Measurements from ENCODE around the gene FUZ. TPM values are rescaled to one million over a fixed set of nuclear protein-coding genes. Genes with fewer than 3 reads are reported as not detected.

The FUZ gene
- total RNA-seq: 21.5 and 30.1 TPM in 2 replicates

DNA sequence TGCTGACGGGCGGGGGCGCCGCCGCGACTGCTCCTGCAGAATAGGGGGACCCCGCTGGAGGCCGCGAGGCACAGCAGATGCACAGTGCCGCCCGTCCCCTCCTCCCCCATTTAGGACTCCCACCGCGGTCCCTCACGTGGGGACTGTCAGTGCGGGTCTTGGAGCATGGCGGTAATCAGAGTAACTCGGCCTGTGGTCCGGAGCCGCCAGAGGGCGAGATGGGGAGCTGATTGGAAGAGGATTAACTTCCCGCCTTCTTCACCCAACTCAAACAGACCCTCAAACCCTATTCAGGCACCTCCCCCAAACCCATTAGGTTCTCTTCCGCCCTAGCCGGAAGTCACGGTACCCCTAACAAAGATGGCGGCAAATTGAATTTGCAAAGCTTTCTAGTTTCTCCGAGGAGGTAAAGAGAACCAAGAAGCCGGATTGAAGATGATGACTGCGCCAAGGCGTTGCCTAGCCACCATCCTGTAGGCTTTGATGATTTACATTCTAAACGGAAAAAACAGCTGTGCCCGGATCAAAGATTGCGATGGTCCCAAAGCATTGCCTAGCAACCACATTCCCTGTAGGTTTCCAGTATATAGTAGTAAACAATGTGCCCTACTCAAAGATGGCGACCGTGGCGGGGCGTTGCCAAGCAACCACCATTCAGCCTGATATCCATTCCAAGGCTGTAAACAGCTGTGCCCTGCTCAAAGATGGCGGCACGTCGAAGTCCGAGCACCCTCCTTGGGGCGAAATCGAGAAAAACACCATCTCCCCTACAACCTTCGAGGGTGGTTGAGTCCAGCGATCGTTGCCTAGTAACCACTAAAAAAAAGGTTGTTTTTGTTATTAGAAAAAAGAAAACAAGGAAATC is at the start of gene FUZ:
Gene FUZ (minus strand): TSS at position 296 of the 865 bp plus-strand sequence. CDS start 186 bp downstream, at position 110.

DNA sequence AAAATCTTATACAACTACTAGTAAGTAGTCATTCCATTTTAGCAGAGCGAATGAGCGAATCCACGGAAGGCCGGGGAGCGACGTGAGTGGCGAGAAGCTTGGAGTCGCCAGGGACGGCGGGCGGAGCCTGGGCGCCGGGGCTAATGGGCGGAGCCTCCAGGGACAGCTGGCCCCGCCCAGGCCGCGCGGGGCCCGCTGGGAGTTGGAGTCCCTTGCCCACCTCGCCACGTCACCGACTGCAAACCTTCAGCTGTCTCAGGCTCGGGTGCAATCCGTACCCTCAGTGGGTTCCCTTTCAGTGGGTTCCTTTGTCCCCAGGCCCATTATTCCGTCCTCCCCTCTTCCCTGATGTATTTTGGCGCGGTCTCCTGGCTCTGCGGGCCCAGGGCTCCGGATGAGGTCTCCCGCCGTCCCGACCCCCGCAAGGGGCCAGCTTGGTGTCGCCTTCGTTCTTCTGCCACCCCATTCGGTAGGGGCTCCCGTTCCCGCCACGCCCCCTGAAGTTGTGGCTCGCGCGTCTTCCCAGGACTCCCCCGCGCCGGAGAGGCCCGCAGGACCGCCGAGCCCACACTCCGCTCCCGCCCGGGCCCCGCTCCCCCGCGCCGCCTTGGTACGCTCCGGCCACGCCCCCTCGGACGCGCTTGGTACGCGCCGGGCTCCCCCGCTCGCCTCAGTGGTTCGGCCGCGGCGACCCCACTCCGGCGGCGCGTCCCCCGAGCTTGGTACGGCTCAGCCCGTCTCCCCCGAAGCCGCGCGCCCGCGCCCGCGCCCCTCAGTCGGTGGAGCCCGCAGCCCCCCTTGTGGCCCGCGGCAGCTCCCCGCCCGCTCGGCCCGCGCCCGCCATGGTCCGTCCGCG is 37.6 kb upstream of the FUZ start, which contains the start of gene PTOV1:
Gene PTOV1 (plus strand): TSS at position 673 of the 856 bp plus-strand sequence.

GRCh38 chr19:49817964-49818648 is 5.0 kb upstream of the FUZ start, which contains the start of gene MED25:
MED25 (plus strand) TSS chr19:49818289; CDS start chr19:49818342, 53 bp downstream.

GRCh38 chr19:49766930-49767299 is 46.2 kb downstream of the FUZ start, which contains the start of gene AP2A1:
AP2A1 (plus strand) TSS chr19:49767001; CDS start chr19:49767134, 133 bp downstream.

GRCh38 chr19:49763230-49763629 is 49.9 kb downstream of the FUZ start, which contains the start of gene TSKS:
TSKS (minus strand) TSS chr19:49763306; CDS start chr19:49763247, 59 bp downstream.

Other genes starting within 250 kb of the FUZ start
- 80.7 and 83.4 TPM in 2 replicates for gene NOSIP, start 232.7 kb downstream of the FUZ start, total RNA-seq
- gene PRRG2, start 232.0 kb downstream of the FUZ start, total RNA-seq: 2.1 and 4.5 TPM in 2 replicates
- 7.4 and 16.8 TPM in 2 replicates for gene PRR12, start 222.1 kb downstream of the FUZ start, total RNA-seq
- 64.0 and 122 TPM in 2 replicates for gene RRAS, start 173.1 kb downstream of the FUZ start, total RNA-seq
- gene SCAF1, start 171.1 kb downstream of the FUZ start, total RNA-seq: 29.5 and 39.8 TPM in 2 replicates
- gene IRF3, start 147.4 kb downstream of the FUZ start, total RNA-seq: 43.8 and 83.4 TPM in 2 replicates
- 12.6 and 19.8 TPM in 2 replicates for gene BCL2L12, start 147.4 kb downstream of the FUZ start, total RNA-seq
- 174 and 372 TPM in 2 replicates for gene PRMT1, start 136.0 kb downstream of the FUZ start, total RNA-seq
- gene ADM5, start 123.7 kb downstream of the FUZ start, total RNA-seq: 1.7 and 2.9 TPM in 2 replicates
- 15.8 and 50.0 TPM in 2 replicates for gene CPT1C, start 122.2 kb downstream of the FUZ start, total RNA-seq
- gene TSKS, start 50.0 kb downstream of the FUZ start, total RNA-seq: not detected in 2 replicates
- gene AP2A1, start 46.3 kb downstream of the FUZ start, total RNA-seq: 128 and 138 TPM in 2 replicates
- gene MED25, start 5.0 kb upstream of the FUZ start, total RNA-seq: 21.1 and 32.3 TPM in 2 replicates
- gene PTOV1, start 37.9 kb upstream of the FUZ start, total RNA-seq: 94.0 and 139 TPM in 2 replicates
- gene PNKP, start 54.3 kb upstream of the FUZ start, total RNA-seq: 29.1 and 52.8 TPM in 2 replicates
- 25.7 and 38.6 TPM in 2 replicates for gene AKT1S1, start 64.1 kb upstream of the FUZ start, total RNA-seq
- 22.5 TPM in 2 replicates for gene TBC1D17, start 64.4 kb upstream of the FUZ start, total RNA-seq
- gene IL4I1, start 83.6 kb upstream of the FUZ start, total RNA-seq: 1.3 TPM in 1 of 2 replicates, not detected in the other
- 4.5 and 15.4 TPM in 2 replicates for gene ATF5, start 115.9 kb upstream of the FUZ start, total RNA-seq
- 25.5 and 46.2 TPM in 2 replicates for gene NUP62, start 116.2 kb upstream of the FUZ start, total RNA-seq
- gene SIGLEC11, start 147.9 kb upstream of the FUZ start, total RNA-seq: not detected in 2 replicates
- 22.5 and 26.8 TPM in 2 replicates for gene VRK3, start 212.1 kb upstream of the FUZ start, total RNA-seq
- 8.1 and 9.9 TPM in 2 replicates for gene ZNF473, start 212.7 kb upstream of the FUZ start, total RNA-seq